Measurements from ENCODE around the gene BNIP3. TPM values are rescaled to one million over a fixed set of nuclear protein-coding genes. Genes with fewer than 3 reads are reported as not detected.

The BNIP3 gene
- total RNA-seq, 1 donor from 2014 or later: 57.3 TPM

DNA sequence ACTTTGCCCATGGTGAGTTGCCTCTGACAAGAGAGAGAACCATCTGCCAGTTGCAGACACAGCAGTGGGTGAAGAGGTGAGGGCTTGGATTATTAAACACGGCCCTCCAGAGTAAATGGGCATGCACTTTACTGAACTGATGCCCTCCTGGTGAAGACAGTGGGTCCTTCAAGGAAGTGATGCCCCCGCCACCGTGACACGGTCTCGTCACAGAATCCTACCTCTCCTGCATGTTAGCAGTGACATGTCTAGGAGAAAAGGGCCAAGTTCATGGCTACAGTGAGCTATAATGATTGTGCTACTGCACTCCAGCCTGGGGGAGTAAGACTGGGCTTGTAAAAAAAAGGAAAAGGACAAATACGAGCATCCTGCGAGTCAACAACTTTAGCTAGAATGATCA, 2.4 kb downstream of the BNIP3 start:
- no peaks in the 10 kb centered on the region for H3K27me3 ChIP-seq (ENCODE audit: control insufficient read depth, insufficient read depth, low read length)
- peaks cover 2% of the 10 kb centered on the region for H3K36me3 ChIP-seq (ENCODE audit: control insufficient read depth, insufficient read depth, low read length)
- TF ChIP-seq, protein P1, sequence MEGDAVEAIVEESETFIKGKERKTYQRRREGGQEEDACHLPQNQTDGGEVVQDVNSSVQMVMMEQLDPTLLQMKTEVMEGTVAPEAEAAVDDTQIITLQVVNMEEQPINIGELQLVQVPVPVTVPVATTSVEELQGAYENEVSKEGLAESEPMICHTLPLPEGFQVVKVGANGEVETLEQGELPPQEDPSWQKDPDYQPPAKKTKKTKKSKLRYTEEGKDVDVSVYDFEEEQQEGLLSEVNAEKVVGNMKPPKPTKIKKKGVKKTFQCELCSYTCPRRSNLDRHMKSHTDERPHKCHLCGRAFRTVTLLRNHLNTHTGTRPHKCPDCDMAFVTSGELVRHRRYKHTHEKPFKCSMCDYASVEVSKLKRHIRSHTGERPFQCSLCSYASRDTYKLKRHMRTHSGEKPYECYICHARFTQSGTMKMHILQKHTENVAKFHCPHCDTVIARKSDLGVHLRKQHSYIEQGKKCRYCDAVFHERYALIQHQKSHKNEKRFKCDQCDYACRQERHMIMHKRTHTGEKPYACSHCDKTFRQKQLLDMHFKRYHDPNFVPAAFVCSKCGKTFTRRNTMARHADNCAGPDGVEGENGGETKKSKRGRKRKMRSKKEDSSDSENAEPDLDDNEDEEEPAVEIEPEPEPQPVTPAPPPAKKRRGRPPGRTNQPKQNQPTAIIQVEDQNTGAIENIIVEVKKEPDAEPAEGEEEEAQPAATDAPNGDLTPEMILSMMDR (IDR thresholded peaks at IDR 0.05; ENCODE audit: insufficient read depth, low read length, poor library complexity, severe bottlenecking): no peak
- no peak overlapping the region for H3K4me3 ChIP-seq (ENCODE audit: low read depth, low read length)
- no peak for DNase-seq (ENCODE audit: low read depth)

DNA sequence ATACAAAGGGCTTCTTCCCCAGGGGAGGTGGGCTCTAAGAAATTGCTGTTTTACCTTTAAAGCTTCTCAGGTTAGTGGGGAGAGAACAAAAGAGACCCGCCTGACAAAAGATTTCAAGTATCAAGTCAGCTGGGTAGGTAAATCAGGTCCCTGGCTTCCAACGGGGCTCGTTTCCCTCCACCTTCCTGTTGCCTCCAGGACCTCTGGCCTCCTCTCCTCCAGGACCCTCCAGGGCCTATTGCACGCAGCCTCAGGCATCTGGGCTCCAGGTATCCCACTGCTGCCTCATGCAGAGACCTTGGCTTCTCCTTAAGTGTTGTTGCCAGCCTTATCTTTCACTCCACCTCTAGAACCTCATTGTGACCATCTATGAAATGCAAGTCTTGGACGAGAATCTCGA, 2.9 kb downstream of the BNIP3 start:
- TF ChIP-seq, protein P1 (IDR thresholded peaks at IDR 0.05; ENCODE audit: insufficient read depth, low read length, poor library complexity, severe bottlenecking): no peak
- H3K4me3 ChIP-seq (ENCODE audit: low read depth, low read length): no peak overlapping the region
- H3K27me3 ChIP-seq (ENCODE audit: control insufficient read depth, insufficient read depth, low read length): no peaks in the 10 kb centered on the region
- peaks cover 2% of the 10 kb centered on the region for H3K36me3 ChIP-seq (ENCODE audit: control insufficient read depth, insufficient read depth, low read length)
- no peak for DNase-seq (ENCODE audit: low read depth)

GRCh38 chr10:131978366-131978765, 3.4 kb downstream of the BNIP3 start:
- no peak for DNase-seq (ENCODE audit: low read depth)
- TF ChIP-seq, protein P1 (IDR thresholded peaks at IDR 0.05; ENCODE audit: insufficient read depth, low read length, poor library complexity, severe bottlenecking): no peak
- no peak overlapping the region for H3K4me3 ChIP-seq (ENCODE audit: low read depth, low read length)

GRCh38 chr10:131977323-131978096, 4.2 kb downstream of the BNIP3 start:
- DNase-seq (ENCODE audit: low read depth): no peak
- TF ChIP-seq, protein P1 (IDR thresholded peaks at IDR 0.05; ENCODE audit: insufficient read depth, low read length, poor library complexity, severe bottlenecking): no peak
- Histone ChIP-seq H3K27me3 (ENCODE audit: control insufficient read depth, insufficient read depth, low read length) (no peaks in the 10 kb centered on the region), H3K36me3 (ENCODE audit: control insufficient read depth, insufficient read depth, low read length) (peaks cover 2% of the 10 kb centered on the region), H3K4me3 (ENCODE audit: low read depth, low read length) (no peak overlapping the region)

More at GRCh38 chr10:131978366-131978765, 3.4 kb downstream of the BNIP3 start:
- Histone ChIP-seq H3K27me3 (ENCODE audit: control insufficient read depth, insufficient read depth, low read length) (no peaks in the 10 kb centered on the region), H3K36me3 (ENCODE audit: control insufficient read depth, insufficient read depth, low read length) (peaks cover 2% of the 10 kb centered on the region)

DNA sequence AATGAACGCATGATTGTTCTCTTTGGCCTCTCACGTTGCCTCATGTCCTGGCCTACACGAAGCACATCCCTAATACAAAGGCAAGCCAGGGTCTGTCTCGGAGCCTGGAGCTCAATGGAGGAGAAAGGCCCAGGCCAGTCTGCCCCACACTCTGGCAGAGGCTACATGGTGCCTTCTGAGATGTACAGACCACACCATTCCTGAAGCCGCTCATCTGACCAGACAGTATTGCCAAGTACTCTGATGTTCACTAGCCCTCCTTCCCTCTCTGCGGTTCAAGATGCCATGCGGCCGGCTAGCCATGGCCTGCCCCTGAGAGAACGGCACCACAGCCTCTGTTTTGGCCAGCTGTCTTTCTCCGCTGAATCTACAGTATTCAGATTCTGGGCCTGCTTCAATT, 5.9 kb downstream of the BNIP3 start:
- DNase-seq (ENCODE audit: low read depth): no peak
- Histone ChIP-seq H3K27me3 (ENCODE audit: control insufficient read depth, insufficient read depth, low read length) (no peaks in the 10 kb centered on the region), H3K36me3 (ENCODE audit: control insufficient read depth, insufficient read depth, low read length) (peaks cover 3% of the 10 kb centered on the region), H3K4me3 (ENCODE audit: low read depth, low read length) (no peak overlapping the region)
- TF ChIP-seq, protein P1 (IDR thresholded peaks at IDR 0.05; ENCODE audit: insufficient read depth, low read length, poor library complexity, severe bottlenecking): no peak

GRCh38 chr10:131975003-131975402, 6.7 kb downstream of the BNIP3 start:
- DNase-seq (ENCODE audit: low read depth): no peak
- Histone ChIP-seq H3K36me3 (ENCODE audit: control insufficient read depth, insufficient read depth, low read length) (peaks cover 3% of the 10 kb centered on the region), H3K27me3 (ENCODE audit: control insufficient read depth, insufficient read depth, low read length) (no peaks in the 10 kb centered on the region), H3K4me3 (ENCODE audit: low read depth, low read length) (no peak overlapping the region)
- TF ChIP-seq, protein P1 (IDR thresholded peaks at IDR 0.05; ENCODE audit: insufficient read depth, low read length, poor library complexity, severe bottlenecking): no peak

Measured in kidney epithelial cell (primary cell).